Measurements from ENCODE around the gene TBCE.
A peak's percentile ranks its signal among the peaks of the same experiment; 100 is the strongest.

Gene TBCE, protein sequence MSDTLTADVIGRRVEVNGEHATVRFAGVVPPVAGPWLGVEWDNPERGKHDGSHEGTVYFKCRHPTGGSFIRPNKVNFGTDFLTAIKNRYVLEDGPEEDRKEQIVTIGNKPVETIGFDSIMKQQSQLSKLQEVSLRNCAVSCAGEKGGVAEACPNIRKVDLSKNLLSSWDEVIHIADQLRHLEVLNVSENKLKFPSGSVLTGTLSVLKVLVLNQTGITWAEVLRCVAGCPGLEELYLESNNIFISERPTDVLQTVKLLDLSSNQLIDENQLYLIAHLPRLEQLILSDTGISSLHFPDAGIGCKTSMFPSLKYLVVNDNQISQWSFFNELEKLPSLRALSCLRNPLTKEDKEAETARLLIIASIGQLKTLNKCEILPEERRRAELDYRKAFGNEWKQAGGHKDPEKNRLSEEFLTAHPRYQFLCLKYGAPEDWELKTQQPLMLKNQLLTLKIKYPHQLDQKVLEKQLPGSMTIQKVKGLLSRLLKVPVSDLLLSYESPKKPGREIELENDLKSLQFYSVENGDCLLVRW

DNA sequence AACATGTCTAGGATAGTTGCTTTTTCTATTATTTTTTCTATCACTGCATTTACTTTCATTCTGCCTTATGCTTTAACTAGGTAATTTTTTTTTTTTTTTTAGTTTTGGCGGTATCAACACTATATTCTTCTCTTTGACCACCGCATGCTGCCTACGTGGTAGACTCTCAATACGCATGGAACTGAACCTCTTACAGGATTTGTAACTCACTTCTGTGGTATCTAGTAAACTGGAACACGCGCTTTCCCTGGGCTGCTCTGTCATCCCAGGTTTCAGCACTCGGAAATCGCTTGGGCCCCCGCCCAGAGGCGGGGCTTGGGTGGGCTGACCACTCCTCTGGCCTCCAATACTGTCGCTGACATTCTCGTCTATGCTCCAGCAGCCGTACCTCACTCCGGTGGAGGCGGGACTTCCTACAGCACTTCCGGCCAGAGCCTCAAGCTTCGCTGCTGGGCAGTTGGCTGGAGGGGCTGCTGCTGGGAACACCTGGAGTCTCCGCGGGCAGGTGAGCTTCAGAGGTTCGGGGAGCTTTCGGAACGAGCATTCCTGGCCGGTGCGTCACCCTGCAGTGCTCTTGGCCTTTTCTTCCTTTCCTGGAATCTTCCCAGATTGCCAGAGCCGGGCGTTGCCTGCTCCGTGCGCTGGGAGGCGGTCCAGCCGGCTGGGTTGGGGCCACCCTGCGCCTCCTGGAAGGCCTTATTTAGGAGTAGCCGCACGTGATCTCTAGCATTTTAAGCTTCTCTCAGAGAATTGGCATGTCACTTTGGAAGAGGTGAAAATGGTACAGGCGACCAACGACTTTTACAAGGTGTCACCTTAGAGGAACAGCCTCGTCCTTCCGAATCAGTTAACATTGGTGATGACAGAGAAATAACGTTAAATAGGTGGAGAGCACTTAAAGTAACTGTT is at the start of gene TBCE:
Gene TBCE, plus strand, starts transcription at position 428 of the 909 bp plus-strand sequence. CDS start 12,623 bp downstream, outside the sequence.
- DNase-seq (ENCODE audit: low read depth) = peak; percentile 75

DNA sequence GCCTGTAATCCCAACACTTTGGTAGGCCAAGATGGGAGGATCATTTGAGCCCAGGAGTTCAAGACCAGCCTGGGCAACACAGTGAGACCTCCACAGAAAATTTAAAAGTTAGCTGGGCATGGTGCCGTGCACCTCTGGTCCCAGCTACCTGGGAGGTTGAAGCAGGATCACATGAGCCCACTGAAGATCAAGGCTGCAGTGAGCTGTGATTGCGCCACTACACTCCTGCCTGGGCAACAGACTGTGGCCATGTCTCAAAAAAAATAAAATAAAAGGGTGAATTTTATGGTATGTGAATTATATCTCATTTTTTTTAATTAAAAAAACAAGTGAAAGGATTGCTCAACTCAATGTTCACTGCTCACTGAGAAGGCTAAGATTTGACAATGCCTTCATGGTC is 48.0 kb upstream of the TBCE start:
- DNase-seq (ENCODE audit: low read depth) = no peak

DNA sequence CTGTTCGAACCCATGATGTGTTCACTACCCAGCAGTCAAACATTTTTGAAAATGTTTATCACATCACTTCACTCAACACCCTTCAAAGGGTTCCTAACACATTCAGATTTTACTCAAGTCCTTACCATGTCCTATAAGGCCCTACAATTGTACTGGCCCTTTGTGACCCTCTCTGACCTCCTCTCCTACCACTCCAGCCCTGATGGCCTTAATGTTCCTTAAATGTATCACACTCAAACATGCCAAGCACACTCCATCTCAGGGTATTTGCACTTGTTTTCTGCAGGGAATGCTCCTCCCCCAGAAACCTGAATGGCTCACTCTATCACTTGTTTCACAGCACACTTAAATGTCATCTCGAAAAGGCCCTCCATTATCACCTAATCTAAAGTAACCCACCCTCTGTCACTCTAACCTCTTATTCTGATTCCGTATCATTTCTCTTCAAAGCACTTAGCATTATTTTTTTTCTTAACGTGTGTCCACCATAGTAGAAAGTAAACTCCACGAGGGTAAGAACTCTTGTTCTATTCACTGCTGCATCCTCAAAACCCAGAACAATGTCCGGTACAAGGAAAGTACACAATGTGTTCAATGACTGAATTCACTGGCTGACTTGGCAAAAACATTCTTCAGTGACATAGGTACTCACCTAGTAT is 46.6 kb upstream of the TBCE start:
- DNase-seq (ENCODE audit: low read depth) = no peak

DNA sequence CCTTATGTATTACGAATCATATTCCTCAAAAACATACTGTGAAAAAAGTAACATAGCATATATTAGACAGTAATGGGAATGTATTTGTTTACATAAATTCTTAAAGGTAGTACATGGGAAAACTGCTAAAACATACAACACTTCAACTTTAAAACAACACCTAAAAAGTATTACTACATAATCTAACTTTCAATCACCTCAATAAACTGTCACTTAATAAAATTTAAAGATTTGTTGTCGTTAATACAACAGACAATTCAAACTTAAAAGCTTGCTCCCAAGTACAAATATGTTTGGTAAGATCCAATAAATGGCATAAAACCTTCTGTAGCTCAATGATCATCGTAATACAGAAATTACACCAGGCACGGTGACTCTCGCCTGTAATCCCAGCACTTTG is 42.9 kb upstream of the TBCE start:
- DNase-seq (ENCODE audit: low read depth) = no peak

DNA sequence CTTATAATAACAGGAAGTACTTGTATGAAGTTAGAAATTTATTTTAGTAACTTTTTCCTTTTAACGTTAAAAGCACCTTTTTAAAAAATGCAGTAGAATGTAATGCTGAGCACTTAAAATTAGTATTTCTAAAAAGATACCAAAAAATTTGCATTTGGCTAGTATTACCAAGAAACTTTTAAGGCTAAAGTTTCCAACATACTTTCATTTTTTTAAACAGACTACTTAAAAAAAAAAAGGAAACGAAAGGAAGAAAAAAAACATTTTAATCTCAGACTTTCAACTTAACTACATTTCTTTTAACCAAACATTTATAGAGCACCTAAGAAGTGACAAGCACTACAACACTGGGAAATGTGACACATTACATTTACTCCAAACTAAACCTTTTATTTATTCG is 42.1 kb upstream of the TBCE start:
- no peak for DNase-seq (ENCODE audit: low read depth)

DNA sequence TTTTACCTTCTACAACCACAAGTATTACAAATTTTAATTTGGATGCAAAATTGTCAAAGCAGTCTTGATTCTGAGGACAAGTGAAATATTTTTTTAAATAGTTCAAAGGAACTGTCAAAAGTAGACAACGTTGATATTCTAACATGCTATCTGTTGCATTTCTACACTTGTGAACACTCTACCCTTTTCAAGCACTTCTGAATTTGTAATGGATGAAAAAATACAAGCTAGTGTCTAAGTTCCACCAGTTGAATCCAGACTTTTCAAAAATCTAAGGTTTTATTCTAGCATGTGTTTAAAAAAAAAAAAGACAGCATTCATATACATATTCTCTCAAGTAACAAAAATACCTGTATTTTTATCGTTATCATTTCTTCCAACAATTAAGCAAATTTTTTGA is 41.4 kb upstream of the TBCE start:
- DNase-seq (ENCODE audit: low read depth) = no peak

DNA sequence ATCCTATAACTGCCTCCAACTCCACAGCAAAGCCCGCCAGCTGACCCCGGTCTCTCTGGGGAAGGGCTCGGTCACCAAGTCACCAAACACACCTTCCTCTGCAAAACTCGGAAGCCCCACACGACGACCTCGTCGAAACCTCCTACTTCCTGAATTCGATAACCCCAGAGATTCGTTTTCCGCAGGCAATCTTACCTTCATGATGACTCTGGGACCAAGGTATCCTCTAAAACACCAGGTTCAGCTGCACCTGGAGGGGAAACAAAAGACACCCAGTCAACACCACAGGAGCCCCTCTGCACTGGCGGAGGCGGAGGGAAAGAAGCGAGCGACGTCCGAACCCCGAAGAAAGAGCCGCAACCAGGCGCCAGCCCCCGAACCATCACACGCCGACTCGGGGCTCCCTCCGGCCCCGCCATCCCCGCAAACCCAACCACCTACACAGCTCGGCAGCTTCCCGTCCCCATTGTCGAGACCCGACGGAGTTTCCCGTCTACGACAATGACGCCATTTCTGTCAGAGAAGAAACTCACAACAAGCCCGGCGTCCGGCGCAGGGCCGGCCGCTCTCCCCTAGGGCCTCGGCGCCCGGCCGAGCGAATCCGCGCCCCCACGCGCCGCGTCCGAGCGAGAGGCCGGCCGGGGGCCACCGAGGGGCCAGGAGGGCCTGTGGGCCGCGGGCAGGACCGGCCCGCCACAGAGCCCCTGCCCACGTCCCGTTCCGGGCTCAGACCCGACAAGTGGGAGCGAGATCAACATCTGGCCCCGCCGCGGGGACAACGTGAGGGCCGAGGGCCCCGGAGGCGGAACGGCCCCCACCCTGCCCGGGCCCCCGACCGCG is 40.3 kb upstream of the TBCE start:
- DNase-seq (ENCODE audit: low read depth) = peak; percentile 51

DNA sequence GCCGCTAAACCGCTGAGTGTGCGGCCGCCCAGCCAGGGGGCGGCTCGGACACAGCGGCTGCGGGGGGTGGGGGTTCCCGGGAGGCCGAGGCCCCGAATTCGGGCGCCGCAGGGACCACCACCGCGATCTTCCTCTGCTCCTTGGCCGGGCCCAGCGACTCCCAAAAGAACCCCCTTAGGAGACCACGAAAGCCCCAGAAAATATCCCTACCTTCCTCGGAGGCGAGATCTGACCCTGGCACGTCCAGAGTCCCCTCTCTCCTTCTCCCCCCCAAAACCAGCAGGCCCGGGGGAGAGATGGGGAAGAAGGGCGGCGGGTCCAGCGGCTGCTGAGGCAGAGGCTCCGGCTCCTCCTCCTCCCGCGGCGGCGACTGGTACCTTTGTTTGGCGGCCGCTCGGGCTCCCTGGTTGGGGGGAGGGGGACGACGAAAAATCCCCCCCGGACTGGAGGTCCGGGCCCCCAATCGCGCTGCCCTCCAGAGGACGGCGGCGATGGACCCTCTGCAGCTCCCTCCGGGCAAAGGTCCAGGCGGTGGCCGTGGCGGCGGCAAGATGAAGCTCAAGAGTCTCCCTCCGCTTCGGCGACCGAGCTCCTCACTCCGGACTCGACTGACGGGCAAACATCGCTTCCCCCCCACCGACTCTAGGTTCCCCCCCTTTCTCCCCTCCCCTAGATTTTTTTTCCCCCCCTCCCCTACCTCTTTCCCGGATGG is 39.5 kb upstream of the TBCE start, which contains the start of gene ARID4B:
Gene ARID4B, minus strand, starts transcription at position 621 of the 712 bp plus-strand sequence. CDS start 1,260 bp downstream, outside the sequence.
- DNase-seq (ENCODE audit: low read depth) = no peak

DNA sequence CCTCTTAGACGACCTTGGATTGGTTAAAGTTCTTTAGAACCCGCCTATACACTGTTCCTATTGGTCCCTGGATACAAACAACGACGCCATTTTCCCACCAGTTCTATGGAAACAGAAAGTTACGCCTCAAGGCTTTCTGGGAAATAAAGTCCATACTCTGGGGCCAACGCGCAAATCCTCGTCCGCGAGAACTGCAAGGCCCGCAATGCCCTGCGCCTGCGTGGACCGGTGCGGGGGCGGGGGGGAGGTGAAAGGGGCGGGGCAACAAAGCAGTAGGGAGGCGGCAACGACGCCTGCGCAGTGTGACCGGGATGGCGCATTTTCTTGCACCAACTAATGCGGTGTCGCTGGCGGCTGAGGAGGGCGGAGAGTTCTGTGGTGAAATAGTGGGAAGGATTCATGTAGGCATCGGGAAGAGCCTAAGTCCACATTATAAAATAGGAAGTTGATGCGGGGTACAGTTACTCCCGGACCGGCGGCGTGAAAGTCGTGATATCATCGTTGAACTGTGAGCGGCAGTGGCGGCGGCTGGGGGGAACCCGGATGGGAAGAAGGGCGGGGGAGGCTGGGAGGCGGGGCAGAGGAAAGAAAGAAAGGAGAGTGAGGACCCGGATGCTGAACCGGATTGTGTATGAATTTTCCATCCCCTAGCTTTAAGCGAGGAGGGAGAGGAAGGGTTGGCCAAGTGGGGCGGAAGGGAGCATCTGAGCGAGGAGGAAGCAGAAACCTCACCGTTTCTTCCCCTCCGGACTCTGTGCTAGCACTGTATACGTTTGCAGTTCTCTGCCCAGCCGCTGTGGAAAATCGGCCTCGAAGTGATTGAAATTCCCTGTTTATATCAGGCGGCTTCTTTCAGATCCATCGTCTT is 38.7 kb upstream of the TBCE start, which contains the start of gene GGPS1:
Gene GGPS1, plus strand, starts transcription at position 300 of the 868 bp plus-strand sequence. CDS start 6,695 bp downstream, outside the sequence.
- DNase-seq (ENCODE audit: low read depth) = peak; percentile 98

DNA sequence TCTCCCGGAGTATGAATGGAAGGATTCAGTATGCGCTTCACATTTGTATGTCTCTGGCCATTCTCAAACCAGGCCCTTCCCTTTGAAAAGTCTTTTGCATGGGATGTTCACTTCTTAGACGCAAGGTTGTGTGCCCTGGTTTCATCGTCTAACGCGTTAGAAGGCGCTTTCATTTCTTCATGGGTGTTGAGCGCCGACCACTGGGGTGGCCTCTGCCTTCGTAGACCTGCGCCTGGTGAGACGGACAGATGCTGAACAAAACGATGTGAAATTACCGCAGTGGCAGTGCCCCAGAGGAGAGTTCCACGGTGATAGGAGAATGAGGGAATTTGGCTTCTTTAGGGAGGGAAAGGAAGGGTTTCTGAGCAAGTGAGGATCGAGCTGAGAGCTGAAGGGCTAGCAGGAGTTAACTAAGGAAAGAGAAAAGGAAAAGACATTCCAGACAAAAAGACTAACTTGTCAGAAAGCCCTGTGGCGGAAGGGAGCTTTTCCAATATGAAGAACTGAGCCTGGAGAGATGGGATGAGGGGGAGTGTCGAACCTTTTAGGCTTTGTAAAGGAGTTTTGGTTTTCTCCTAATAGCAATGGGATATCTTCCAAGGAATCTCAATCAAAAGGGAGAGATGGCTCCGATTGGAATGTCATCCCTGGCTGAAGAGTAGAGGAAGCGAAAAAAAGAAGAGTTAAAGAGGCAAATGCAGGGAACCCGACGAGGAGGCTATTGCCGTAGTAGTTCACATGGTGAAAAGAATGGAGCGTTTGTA is 37.9 kb upstream of the TBCE start:
- peak; percentile 33 for DNase-seq (ENCODE audit: low read depth)

DNA sequence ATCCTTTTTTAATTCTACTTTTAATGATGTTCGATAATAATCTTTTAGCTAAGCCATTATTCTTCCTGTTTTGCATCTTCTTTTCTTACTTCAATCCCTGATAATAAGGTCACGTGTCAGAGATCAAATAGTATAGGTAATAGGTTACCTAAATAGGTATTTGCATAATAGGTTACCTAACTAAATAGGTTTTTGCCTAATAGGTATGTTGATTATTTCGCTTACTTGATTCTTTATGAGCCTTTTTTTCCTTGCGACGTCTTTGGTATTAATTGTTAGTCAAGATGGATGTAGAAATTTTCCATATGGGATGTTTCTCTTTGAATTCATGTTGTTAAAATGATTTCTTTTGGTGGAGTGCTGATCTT is 36.3 kb upstream of the TBCE start:
- no peak for DNase-seq (ENCODE audit: low read depth)

DNA sequence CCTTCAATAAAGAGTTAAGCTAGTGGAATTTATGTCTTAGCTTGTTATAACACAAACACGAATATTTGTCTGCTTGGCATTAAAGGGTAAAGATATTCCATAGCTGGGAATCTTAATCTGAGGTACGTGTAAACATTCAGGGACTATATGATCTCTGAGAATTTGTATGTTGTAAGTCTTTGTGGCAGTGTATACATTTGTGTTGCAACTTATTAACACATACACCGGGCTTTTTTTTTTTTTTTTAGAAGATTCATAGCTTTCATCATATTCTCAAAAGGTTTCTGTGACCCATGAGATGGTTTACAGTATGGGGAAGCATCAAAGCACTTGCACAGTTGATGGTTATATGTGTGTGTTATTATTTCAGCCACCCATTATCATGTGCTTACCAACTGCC is 35.8 kb upstream of the TBCE start:
- no peak for DNase-seq (ENCODE audit: low read depth)

DNA sequence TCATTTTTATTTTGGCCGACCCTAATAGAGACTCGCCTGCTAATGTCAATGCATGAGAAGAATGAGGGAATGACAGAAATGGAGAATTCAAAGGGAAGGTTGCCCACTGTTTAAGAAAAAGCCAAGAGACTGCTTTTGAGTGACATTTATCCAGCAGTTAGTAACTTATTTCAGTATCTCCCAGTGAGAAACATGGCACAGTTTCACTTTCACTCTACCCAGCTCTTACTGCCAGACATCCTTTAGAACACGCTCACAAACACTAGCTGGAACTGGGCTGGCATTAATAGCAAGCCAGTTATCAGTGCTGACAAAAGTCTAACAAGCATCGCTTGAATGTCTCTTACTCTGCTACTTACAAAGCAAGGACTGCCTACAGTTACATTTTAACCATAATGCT is 30.3 kb upstream of the TBCE start:
- DNase-seq (ENCODE audit: low read depth) = no peak

DNA sequence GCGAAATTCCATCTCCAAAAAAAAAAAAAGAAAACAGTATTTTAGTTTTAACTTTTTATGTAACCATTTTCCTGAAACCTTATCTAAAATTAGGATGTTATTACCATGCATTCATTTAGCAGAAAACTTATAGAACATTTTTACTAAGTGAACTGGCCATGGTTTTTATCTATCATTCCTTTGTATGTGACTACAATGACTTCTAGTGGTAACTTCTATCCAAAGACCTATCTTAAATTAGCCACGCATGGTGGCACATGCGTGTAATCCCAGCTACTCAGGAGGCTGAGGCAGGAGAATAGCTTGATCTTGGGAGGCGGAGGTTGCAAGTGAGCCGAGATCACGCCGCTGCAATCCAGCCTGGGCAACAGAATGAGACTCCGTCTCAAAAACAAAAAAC is 27.5 kb upstream of the TBCE start:
- DNase-seq (ENCODE audit: low read depth) = no peak

DNA sequence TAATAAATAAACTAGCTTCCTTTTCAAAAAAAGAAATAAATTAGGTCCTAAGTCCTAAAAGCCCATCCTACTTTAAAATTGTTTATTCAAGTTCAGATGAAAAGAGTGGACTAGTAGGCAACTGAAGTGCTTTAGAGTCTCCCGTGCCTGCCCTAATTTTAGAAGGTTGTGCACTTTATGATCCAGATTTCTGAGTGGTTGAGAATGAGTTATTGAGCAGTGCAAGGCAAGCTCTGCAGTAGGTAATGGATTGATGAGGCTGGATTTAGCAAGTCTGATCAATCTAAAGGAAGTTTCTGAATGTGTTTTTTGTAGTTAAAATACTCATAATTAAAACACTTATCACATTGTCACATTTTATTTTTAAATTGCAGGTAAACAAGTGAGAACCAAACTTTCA is 25.9 kb upstream of the TBCE start:
- no peak for DNase-seq (ENCODE audit: low read depth)

DNA sequence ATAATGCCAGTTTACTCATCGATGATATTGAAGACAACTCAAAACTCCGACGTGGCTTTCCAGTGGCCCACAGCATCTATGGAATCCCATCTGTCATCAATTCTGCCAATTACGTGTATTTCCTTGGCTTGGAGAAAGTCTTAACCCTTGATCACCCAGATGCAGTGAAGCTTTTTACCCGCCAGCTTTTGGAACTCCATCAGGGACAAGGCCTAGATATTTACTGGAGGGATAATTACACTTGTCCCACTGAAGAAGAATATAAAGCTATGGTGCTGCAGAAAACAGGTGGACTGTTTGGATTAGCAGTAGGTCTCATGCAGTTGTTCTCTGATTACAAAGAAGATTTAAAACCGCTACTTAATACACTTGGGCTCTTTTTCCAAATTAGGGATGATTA is 25.2 kb upstream of the TBCE start:
- no peak for DNase-seq (ENCODE audit: low read depth)

DNA sequence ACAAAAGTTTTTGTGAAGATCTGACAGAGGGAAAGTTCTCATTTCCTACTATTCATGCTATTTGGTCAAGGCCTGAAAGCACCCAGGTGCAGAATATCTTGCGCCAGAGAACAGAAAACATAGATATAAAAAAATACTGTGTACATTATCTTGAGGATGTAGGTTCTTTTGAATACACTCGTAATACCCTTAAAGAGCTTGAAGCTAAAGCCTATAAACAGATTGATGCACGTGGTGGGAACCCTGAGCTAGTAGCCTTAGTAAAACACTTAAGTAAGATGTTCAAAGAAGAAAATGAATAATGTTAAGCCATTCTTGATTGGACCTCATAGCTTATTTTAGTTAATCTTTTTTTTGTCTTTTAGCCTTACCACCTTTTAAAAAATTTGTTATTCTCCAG is 24.8 kb upstream of the TBCE start:
- DNase-seq (ENCODE audit: low read depth) = no peak

DNA sequence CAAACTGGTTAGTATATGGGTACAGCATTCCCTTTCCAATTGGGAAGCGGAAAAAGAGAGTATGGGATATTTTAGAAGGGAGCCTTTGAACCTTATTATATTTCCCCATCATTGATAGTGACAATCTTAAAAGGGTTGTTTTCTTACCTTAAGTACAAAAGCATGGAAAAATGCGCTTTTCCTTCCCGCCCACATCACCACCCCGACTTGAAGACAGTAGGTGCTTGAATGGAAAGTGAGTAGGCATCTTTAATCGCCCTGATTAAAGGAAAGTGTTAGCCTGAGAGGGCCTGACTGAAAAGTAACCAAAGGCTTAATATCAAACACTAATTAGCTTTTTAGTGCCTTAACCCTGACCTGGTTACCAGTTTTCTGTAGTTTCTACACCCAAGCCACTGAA is 23.5 kb upstream of the TBCE start:
- DNase-seq (ENCODE audit: low read depth) = no peak

DNA sequence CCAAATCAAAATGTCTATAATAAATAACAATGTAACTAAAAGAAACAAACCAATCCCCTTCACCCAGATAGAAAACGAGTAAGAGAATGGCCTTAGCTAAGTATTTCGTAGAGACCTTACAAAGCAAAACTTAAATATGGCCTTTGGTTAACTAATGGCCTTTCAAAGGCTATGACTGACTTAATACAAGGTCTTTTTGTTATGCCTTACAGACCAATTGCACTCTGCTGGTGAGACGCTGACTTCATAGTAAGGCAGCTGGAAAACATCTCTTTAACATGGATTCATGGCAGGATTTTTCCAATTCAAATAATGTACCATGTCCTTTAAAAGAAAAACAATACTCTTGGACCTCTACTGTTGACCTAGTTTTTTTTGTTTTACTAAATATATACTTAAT is 15.8 kb upstream of the TBCE start:
- DNase-seq (ENCODE audit: low read depth) = no peak

All from stimulated activated CD8-positive, alpha-beta memory T cell treated with anti-CD3 and anti-CD28 coated beads, Interleukin-12 subunit alpha, Interleukin-12 subunit beta, amount 100 ng/mL, for 4 hours (primary cell).